ENCODE measurements around the gene GLIPR1L1. TPM values are rescaled to one million over a fixed set of nuclear protein-coding genes. Genes with fewer than 3 reads are reported as not detected.

The GLIPR1L1 gene
- total RNA-seq, 2 experiments from 2014 or later, result not detected

DNA sequence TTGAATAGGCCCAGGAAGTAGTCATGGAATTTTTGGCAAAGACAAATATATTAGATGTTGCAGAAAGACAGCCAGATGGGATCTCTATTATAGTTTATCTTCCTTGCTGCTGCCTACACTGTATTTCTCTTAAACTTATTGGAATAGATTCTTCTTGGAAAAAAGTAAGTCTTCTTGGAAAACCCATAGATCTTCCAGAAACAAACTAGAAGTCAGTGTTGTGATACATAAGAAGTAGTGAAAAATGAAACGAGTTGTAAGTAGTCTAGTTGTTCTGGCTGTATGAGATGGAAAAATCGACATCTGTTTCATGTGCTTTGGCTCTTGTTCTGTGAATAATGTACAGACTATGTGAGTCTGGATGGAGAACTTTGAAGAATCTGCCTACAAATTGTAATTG lies 85.4 kb downstream of the GLIPR1L1 start:
- intact Hi-C loops (cut with micrococcal nuclease), result no loop called here
- DNase-seq (no peak), ATAC-seq (no peak)
- Mint-ChIP-seq H3K4me1 (ENCODE audit: low read depth) (no peaks in the 10 kb centered on the region), H3K27ac (no peak overlapping the region), H3K36me3 (ENCODE audit: low read depth) (no peaks in the 10 kb centered on the region), H3K4me3 (no peak overlapping the region), H3K27me3 (no peaks in the 10 kb centered on the region), H3K9me3 (peaks cover 3% of the 10 kb centered on the region)
- POLR2A ChIA-PET, result no interaction called here
- TF ChIP-seq, protein P1, sequence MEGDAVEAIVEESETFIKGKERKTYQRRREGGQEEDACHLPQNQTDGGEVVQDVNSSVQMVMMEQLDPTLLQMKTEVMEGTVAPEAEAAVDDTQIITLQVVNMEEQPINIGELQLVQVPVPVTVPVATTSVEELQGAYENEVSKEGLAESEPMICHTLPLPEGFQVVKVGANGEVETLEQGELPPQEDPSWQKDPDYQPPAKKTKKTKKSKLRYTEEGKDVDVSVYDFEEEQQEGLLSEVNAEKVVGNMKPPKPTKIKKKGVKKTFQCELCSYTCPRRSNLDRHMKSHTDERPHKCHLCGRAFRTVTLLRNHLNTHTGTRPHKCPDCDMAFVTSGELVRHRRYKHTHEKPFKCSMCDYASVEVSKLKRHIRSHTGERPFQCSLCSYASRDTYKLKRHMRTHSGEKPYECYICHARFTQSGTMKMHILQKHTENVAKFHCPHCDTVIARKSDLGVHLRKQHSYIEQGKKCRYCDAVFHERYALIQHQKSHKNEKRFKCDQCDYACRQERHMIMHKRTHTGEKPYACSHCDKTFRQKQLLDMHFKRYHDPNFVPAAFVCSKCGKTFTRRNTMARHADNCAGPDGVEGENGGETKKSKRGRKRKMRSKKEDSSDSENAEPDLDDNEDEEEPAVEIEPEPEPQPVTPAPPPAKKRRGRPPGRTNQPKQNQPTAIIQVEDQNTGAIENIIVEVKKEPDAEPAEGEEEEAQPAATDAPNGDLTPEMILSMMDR (IDR thresholded peaks at IDR 0.05), result no peak
- CTCF ChIA-PET, result no interaction called here

Other genes starting within 250 kb of the GLIPR1L1 start
- not detected for gene KCNC2, start 124.8 kb upstream of the GLIPR1L1 start, total RNA-seq
- 1 to 10 TPM; 3.0 to 3.2 TPM for gene CAPS2, start 4.3 kb upstream of the GLIPR1L1 start, total RNA-seq
- gene GLIPR1L2, start 56.4 kb downstream of the GLIPR1L1 start, total RNA-seq, result under 1 TPM; 0.27 to 0.43 TPM
- gene GLIPR1, start 146.1 kb downstream of the GLIPR1L1 start, total RNA-seq, result 10 to 100 TPM; 15.9 to 18.6 TPM
- gene KRR1, start 176.9 kb downstream of the GLIPR1L1 start, total RNA-seq, result 100 to 1,000 TPM; 113 to 121 TPM

All from activated CD8-positive, alpha-beta T cell treated with anti-CD3 and anti-CD28 coated beads for 36 hours (primary cell).